Measurements from ENCODE around the gene DENND6B.

Gene DENND6B

DNA sequence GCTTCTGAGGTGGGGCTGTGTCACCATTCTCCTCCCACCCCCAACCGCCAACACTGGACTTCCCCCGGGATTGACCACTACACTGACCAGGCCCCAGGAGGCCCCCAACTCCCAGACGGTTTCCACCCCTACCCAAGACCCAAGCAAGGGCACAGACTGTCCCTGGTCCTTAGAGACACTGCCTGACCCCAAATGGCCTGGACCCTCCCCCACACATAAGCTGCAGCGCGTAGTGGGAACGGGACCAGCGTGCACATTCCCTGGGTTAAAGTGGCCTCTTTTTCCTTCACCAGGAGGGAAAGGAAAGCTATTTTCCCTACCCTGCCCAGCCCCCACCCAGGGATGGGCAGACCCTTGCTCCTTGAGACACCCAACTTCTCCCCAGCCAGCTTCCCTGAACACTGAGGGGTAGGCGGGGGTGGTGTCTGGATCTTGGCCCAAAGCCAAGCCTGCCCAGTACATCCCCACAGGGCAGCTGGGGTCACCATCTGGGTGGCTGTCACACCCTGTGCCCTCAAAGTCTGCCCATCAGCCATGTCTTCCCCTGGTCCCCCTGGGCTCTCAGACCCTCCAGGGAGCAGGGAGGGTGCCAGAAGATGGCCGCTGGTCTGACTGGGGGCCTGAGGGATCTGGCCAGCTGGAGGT is 63.7 kb downstream of the DENND6B start:
- peak overlapping the region; percentile 80 for H3K27ac ChIP-seq
- DNase-seq: peak; percentile 70
- H3K36me3 ChIP-seq: peaks cover 35% of the 10 kb centered on the region
- TF ChIP-seq, protein P1, sequence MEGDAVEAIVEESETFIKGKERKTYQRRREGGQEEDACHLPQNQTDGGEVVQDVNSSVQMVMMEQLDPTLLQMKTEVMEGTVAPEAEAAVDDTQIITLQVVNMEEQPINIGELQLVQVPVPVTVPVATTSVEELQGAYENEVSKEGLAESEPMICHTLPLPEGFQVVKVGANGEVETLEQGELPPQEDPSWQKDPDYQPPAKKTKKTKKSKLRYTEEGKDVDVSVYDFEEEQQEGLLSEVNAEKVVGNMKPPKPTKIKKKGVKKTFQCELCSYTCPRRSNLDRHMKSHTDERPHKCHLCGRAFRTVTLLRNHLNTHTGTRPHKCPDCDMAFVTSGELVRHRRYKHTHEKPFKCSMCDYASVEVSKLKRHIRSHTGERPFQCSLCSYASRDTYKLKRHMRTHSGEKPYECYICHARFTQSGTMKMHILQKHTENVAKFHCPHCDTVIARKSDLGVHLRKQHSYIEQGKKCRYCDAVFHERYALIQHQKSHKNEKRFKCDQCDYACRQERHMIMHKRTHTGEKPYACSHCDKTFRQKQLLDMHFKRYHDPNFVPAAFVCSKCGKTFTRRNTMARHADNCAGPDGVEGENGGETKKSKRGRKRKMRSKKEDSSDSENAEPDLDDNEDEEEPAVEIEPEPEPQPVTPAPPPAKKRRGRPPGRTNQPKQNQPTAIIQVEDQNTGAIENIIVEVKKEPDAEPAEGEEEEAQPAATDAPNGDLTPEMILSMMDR (IDR thresholded peaks at IDR 0.05; ENCODE audit: low read depth, low read length): no peak
- H3K9me3 ChIP-seq (ENCODE audit: severe bottlenecking): no peaks in the 10 kb centered on the region
- H3K4me3 ChIP-seq (ENCODE audit: low read depth, low read length): peak overlapping the region; percentile 15
- H3K27me3 ChIP-seq (ENCODE audit: insufficient read depth, low read depth, severe bottlenecking): no peaks in the 10 kb centered on the region

DNA sequence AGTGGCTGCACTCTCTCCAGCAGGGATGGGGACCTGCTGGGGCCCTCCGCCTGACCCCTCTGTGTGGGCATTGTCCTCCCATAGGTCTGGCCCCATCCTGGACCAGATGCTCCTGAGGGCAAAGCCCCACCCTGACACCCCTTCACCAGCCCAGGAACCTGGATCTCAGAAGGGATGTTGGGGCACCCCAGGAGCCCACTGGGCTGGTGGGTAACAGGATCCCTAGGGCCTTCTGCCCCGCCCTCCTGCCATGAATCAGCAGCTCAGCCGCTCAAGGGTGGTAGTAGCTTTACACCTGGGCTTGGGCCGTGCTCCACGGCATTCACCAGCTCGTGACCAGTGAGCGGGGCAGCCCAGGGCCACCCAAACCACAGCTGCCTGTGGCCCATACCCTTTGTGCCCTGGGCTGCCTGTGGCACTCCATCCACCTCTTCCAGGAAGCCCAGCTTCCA is 64.3 kb downstream of the DENND6B start:
- peak overlapping the region; percentile 24 for H3K4me3 ChIP-seq (ENCODE audit: low read depth, low read length)
- DNase-seq: peak; percentile 53
- no peaks in the 10 kb centered on the region for H3K27me3 ChIP-seq (ENCODE audit: insufficient read depth, low read depth, severe bottlenecking)
- peaks cover 38% of the 10 kb centered on the region for H3K36me3 ChIP-seq
- TF ChIP-seq, protein P1 (IDR thresholded peaks at IDR 0.05; ENCODE audit: low read depth, low read length): no peak
- no peaks in the 10 kb centered on the region for H3K9me3 ChIP-seq (ENCODE audit: severe bottlenecking)
- peak overlapping the region; percentile 80 for H3K27ac ChIP-seq

DNA sequence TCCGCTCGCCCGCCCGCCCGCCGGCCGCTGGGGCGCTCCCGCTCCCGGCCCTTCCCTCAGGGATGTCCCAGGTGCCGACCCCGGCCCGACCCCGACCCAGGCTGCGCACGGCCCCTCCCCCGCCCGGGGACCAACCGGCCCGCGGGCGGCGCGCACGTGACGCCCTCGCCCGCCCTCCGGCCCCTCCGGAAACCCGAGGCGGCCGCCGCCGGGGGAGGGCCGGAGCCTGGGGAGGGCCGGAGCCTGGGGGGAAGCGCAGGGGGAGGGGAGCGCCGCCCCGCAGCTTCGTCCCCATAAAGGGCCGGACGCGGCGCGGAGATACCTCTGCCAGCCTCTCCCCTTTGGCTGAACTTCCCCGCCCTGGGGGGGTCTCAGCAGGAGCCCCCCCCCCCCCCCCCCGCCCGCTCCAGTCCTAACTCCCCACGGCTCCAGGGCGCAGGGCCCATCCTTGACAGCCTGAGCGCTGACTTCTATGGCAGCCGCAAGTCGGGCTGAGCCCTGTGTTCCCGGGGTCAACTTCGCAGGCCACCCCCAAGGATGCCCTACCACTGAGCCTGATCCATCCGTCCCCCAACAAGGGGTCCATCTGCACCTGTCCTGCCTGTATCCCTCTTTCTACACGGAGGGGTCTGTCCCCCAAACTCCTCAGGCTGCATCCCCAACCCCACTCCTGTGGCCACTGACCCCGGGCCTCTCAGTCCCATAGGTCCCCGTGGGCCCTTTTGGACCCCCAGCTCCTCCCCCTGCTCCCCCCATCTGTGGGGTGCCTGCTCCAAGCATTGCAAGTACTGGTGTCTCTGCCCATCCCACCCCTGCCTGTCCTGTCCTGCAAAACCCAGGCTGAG is 65.0 kb downstream of the DENND6B start, which contains the start of gene MAPK12:
Gene MAPK12, minus strand, starts transcription at position 69 of the 845 bp plus-strand sequence. CDS start 174 bp downstream, outside the sequence.
- Histone ChIP-seq H3K9me3 (ENCODE audit: severe bottlenecking) (no peaks in the 10 kb centered on the region), H3K36me3 (peaks cover 38% of the 10 kb centered on the region), H3K27me3 (ENCODE audit: insufficient read depth, low read depth, severe bottlenecking) (no peaks in the 10 kb centered on the region), H3K4me3 (ENCODE audit: low read depth, low read length) (peak within 1 kb of the TSS; percentile 77), H3K27ac (peak within 1 kb of the TSS; percentile 80)
- DNase-seq: peak; percentile 75
- TF ChIP-seq, protein P1 (IDR thresholded peaks at IDR 0.05; ENCODE audit: low read depth, low read length): no peak

DNA sequence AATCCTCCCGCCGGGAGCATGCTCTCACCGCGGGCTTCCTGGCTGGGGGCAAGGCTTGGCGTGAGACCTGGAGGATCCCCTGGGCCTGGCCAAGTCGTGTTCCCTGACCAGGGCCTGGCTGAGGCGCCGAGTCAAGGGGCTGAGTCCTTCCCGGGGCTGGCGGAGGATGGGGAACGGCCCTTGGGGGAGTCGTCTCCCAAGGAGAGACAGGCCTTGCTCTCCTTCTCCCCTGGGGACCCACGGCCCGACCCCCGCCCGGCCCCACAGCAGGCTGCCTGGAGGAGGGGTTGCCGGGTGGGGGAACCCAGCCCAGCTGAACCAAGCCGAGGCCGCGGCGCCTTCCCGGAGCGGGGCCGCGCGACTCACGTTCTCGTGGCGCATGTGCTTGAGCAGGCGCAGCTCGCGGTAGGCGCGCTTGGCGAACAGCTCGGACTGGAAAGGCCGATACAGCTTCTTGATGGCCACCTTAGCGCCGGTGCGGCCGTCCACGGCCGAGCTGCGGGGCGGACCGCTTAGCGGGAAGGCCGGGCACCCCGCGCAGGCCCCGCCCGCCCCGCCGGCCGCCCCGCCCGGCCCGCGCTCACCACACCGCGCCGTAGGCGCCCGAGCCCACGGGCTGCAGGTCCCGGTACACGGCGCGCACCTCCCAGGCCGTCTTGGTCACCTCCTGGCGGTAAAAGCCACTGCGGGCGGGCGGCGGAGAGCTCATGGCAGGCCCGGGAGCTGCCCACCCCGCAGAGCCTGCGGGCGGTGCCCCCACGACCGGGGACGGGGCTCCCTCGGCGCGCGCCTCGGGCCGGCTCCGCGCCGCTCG is 65.8 kb downstream of the DENND6B start:
- TF ChIP-seq, protein P1 (IDR thresholded peaks at IDR 0.05; ENCODE audit: low read depth, low read length): no peak
- Histone ChIP-seq H3K4me3 (ENCODE audit: low read depth, low read length) (peak overlapping the region; percentile 77), H3K27ac (peak overlapping the region; percentile 80), H3K36me3 (peaks cover 41% of the 10 kb centered on the region), H3K27me3 (ENCODE audit: insufficient read depth, low read depth, severe bottlenecking) (no peaks in the 10 kb centered on the region), H3K9me3 (ENCODE audit: severe bottlenecking) (no peaks in the 10 kb centered on the region)
- DNase-seq: peak; percentile 51

DNA sequence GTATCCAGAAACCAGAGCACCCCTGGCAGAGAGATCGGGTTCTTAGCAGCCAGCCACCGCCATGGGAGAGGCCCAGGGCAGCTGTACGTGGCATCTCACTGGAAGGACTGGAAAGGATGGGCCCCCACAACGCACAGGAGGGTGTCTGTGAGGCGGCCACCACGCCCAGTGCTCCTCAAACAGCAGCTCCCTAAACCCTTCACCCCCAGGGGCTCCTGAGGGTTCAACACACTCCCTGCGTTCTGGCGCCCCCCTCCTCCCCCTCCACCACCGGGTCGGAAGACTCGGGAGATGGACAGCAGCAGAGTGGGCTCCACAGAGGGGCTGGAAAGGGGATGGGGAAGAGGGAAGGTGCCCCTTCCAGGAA is 66.4 kb downstream of the DENND6B start:
- H3K9me3 ChIP-seq (ENCODE audit: severe bottlenecking): no peaks in the 10 kb centered on the region
- H3K27ac ChIP-seq: peak overlapping the region; percentile 80
- DNase-seq: no peak
- peaks cover 45% of the 10 kb centered on the region for H3K36me3 ChIP-seq
- H3K27me3 ChIP-seq (ENCODE audit: insufficient read depth, low read depth, severe bottlenecking): no peaks in the 10 kb centered on the region
- TF ChIP-seq, protein P1 (IDR thresholded peaks at IDR 0.05; ENCODE audit: low read depth, low read length): no peak
- H3K4me3 ChIP-seq (ENCODE audit: low read depth, low read length): peak overlapping the region; percentile 77
